KBM-7 (cell line): Measurements from ENCODE around the gene SIGMAR1.
A peak's percentile ranks its signal among the peaks of the same experiment; 100 is the strongest.

Experiments
- DNase-seq: peaks from one replicate; pipeline ENCODE4 v3.0.0-alpha.2; 2015
- in situ Hi-C: fragments of 300-500 bp; cut with MboI; formaldehyde crosslinking; loops from 2 replicates; pipeline ENCODE4 v1.14.3; 2020; ENCODE audit warnings: low sequenced_read_pairs, low pct_unique_long_range_greater_than_20kb, mixed read lengths

Gene SIGMAR1

DNA sequence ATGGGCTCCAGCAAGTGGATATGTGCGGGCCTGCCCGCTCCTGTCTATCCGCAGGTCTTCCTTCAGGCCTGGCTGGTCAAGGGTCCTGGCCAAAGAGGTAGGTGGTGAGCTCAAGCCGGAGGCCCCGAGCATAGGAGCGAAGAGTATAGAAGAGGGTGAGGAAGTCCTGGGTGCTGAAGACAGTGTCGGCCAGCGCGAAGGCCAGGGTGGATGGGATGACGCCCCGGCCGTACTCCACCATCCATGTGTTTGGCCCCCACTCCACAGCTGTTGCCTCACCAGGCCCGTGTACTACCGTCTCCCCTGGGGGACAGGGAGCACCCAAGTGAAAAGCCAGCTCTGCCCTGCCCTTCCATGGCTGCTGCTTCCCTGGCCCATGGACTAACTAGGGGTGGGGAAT is 2.0 kb downstream of the SIGMAR1 start:
- in situ Hi-C loops, result no loop called here
- no peak for DNase-seq

DNA sequence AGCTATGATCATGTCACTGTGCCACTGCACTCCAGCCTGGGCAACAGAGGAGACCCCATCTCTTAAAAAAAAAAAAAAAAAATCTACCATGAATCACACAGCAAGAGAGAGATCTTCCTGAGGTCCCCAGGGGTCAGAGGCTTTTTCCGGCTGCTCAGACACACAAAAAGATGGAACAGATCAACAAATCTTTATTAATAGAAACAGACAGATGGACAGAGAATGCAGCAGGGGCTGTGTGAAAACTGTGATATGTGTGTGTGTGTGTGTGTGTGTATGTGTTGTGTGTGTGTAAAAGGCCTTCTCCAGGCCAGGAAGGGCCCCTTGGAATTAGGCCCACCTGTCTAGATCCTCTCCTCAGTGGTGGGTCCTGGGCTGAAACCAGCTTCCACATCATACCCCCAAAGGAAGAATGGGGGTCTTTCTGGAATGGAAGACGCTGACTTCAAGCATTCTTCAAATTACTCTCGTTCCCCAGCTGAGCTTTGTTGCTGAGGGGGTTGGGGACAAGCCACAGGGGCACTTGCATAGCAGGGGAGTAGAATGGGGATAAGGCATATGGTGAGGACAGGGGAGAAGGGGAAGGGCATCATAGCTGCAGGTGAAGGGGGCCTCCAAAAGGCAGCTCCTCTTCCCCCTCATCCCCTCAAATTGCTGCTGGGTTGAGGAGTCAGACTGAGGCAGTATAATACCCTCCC is 2.9 kb downstream of the SIGMAR1 start:
- in situ Hi-C loops, result no loop called here
- DNase-seq, result no peak

DNA sequence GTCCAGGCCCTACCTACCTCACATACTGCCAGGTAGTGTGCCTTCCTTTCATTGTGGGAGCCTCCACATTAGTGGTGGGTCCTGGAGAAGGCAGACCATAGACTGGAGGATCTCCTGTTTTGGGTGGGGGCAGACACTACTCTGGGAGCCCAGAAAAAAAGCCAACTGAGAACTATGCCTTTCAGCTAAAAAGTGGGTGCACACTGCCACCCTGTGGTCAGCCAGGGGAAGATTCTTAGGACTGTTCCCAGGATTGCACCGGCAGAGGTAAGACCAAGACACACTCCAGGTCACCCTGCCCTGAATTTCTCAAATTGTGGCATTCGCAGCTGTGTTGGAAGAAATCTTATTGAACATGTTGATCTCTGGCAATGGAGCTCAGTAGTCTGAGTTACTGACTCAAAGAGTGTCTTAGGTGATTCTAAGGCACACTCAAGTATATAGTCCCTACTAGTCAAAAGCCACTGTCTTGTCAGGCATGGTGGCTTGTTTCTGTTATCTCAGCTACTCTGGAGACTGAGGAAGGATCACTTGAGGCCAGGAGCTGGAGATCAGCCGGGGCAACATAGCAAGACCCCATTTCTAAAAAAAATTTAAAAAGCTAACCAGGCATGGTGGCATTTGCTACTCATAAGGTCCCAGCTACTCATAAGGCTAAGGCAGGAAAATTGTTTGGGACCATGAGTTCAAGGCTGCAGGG is 3.6 kb downstream of the SIGMAR1 start:
- in situ Hi-C loops, result no loop called here
- DNase-seq, result peak; percentile 82

DNA sequence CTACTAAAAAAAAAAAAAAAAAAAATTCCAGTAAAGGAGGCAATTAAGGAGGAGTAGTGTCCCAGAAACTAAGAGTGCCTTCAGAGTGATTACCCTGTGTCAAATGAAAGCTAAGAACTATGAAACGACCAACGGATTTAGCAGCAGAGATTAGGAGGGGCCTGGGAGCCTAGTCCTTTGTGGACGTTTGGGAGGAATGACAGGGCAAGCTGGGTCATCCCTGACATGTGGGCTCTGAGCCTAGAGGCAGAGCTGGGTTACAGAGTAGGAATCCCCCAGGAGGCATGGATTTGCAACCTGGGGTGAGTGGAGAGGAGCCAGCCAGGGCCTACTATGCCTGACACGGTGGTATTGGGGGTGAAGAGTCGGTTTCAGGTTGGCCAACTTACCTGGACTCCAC is 4.4 kb downstream of the SIGMAR1 start:
- no peak for DNase-seq
- in situ Hi-C loops, result no loop called here

DNA sequence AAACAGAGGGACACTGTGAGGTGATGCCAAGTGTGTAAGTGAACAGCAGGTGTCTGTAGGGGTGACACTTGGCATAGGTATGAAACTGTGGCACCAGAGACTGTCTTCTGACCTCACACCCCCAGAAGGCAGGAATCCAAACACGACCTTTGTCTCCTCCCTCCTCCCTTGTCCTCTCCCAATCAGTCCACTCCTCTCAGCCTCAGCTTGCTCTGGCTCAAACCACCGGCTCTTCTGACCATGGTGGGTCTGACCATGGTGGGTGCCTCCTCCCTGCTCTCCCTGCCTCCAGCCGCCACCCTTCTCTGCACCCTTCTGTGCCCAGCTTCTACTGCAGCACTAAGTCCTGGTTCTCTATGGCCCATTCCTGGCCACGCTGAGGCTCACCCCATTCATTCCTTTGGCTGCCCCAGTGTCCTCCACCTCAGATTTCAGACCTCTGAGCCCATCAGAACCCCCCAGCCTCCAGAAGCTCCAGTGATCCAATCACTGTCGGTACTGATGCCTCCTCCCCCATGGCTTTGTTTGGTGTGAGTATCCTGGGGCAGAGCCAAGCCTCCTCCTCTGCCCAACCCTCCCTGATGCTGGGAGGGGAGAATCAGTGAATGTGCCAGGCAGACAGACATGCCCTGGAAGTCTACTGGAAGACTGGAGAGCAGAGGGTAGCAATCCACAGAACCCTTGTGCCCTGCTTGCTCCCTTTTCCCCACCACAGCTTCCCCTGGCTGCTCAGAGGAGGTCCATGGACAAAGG is 7.0 kb downstream of the SIGMAR1 start:
- in situ Hi-C loops, result no loop called here
- DNase-seq, result no peak

DNA sequence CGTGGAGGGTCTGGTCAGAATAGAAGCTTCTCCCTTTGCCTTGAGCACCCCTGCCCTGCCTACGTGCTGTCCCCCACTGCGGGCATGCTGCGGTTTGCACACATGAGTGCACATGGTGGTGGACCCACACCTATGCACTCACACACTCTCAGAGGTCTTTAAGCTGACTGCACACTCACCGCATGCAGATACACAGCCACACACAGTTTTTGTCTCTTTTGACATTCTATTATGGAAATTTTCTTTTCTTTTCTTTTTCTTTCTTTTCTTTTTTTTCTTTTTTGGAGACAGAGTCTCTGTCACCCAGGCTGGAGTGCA is 8.1 kb downstream of the SIGMAR1 start:
- DNase-seq, result no peak
- in situ Hi-C loops, result no loop called here

DNA sequence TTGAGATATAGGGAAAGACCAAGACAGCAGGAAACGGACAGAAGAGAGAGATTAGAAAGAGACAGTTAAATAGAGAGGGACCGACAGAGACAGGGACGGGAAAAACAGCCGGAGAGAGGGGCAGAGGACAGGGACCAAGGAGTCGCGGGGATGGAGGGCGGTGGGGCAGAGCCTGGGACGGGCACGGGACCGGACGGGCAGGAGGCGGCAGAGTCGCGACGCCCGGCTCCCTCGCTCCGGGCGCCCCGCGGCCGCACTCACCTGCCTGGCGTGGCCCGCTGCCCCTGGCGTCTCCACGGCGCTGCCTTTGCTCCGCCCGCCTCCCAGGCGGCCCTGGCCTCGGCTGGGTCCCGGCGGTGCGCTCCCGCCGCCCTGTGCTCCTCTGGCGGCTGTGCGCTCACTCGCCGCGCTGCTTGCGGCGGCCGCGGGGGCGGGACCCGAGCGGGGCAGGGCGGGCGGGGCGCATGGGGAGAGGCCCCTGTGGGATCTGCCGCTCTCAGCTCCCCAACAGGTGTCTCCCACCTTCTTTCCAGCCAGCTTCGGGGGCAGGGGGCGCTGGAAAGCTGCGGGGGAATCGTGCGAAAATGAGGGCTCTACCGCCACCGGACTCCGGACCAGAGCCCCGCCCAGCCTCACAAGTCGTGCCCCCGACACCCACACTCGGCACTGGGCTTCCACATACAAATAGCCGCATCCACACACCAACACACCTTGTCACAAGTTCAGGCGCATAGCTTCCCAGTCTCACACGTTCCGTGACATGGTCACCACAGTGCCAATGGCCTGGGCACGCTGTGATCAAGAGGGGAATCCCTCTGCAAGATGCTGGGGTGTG is 8.7 kb downstream of the SIGMAR1 start, which contains the start of gene ARID3C:
ARID3C (minus strand) TSS at position 411 of the 835 bp plus-strand sequence. CDS start 1,052 bp downstream, outside the sequence.
- in situ Hi-C loops, result no loop called here

DNA sequence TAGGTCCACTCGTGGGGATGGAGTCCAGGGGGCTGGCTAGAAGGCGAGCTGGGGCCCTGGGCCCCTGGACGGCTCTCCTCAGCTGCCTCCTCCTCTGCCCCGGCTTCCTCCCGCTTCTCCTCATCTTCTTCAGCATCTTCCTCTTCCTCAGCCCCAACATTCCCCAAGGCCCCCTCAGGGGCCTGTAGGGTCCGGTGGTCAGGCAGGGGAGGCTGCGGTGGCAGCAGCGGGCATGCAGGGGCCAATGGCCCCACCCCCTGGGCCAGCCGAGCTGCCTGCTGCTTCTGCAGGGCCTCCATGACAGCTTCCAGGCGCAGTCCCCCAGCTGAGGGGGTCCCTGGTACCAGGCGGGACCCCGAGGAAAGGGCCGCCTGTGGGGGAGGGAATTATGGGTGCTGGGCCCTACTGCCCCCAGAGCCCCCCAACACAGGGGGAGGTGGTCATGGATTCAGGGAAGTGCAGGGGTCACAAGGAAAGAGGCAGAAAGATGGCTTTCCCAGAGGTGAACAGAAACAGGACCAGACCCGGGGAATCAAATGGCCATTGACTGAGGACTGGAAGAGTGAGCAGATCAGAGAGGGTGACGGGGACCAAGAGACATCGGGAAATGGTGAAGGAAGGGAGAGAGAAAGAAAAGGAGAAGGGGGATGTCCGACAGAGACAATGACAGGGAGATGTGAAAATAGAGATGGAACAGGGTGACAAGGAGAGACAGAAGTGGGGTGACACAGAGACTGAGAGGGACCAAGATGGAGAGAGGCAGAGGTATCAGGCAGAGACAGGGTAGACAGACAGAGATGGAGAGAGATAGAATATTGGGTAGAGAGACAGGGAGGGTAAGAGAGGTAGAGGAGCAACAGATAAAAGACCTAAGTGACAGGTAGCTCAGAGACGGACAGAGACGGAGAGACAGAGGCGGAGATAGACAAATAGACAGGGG is 9.6 kb downstream of the SIGMAR1 start:
- in situ Hi-C loops, result no loop called here
- no peak for DNase-seq

More for the DNA sequence above, 8.7 kb downstream of the SIGMAR1 start, which contains the start of gene ARID3C:
- DNase-seq, result no peak

DNA sequence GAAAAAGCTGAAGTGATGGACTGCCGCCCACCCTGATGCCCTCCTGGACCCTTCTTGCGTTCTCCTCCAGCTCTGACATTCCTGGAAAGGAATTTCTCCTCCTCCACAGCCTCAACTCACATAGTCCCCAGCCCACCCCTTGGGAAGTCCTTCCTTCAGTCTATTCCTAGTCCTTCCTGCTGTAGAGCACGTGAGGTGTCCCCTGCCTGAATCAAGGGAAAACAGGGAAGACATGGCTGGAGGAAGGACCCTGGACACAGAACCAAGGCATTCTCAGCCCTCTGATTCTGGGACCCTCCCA is 12.5 kb downstream of the SIGMAR1 start:
- in situ Hi-C loops, result no loop called here

DNA sequence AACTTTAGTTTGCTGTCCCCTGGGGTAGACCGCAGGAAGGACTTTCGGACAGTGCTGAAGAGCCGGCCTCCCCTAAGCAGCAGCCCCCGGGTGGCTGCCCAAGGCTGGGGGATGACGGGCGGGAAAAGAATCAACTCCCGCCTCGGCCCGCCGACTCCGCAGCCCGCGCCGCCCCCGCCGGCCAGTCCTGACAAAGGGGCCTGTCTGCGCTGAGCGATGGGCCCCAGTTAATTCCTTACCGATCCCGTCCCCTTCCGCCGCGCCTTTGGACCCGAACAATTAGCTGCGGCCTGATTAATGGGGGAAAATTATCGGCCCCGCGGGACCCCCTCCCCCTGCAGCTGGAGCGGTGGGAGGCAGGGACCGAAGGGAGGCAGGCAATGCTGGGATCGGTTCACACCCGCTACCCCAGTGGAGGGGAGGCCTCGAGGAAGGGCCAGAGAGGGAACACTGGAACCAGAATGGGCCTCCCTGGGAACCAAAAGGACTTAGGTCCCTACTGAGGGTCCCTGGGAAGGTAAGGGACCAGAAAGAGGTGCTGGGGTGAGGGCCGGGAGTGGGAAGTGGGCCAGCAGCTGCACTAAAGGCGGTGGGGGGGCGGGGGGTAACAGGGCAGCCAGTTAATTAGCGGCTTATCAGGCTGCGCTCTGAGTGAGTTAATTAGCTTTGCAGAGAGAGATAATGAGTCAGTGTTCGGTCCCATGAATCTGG is 13.0 kb downstream of the SIGMAR1 start:
- in situ Hi-C loops, result no loop called here

More for the DNA sequence above, 12.5 kb downstream of the SIGMAR1 start:
- no peak for DNase-seq

DNA sequence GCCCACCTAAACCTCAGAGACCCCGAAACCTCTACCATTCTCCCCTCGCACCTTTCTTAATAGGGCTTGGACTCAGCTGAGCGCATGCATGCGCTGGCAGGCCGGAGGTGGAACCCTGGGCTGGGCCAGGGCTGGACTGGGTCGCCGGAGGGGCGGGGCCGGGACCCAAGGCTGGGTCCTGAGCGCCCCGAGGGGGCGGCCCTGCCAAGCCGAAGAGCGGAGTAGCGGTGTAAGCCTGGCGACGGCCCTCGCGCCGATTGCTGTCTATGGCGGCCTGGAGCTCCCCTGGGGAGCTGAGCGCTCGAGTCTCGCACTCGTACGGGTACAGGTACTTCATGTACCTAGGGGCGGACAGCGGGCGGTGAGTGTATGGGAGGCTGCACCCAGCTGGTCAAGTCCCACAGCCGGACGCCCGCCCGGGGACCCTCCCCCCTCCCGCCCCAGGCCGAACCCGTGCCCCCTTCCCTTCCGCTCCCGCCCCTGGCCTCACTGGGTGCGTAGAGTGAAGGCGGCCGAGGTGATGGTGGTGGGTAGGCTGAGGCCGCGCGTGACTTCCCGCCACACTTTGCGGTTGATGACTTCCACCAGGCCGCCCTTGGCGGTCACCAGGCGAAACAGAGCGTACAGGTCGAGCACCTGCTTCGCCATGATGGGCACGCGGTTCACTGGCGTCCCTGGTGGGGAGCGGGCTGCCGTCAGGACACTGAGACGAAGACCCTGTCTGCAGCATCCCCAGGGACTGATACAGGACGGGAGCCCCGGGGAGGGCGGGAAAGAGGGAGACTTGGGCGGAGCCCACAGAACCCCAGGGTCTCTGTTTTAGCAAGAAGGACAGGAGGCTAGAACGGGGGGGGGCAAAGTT is 14.0 kb downstream of the SIGMAR1 start:
- in situ Hi-C loops, result no loop called here
- no peak for DNase-seq

More for the DNA sequence above, 13.0 kb downstream of the SIGMAR1 start:
- DNase-seq, result no peak

DNA sequence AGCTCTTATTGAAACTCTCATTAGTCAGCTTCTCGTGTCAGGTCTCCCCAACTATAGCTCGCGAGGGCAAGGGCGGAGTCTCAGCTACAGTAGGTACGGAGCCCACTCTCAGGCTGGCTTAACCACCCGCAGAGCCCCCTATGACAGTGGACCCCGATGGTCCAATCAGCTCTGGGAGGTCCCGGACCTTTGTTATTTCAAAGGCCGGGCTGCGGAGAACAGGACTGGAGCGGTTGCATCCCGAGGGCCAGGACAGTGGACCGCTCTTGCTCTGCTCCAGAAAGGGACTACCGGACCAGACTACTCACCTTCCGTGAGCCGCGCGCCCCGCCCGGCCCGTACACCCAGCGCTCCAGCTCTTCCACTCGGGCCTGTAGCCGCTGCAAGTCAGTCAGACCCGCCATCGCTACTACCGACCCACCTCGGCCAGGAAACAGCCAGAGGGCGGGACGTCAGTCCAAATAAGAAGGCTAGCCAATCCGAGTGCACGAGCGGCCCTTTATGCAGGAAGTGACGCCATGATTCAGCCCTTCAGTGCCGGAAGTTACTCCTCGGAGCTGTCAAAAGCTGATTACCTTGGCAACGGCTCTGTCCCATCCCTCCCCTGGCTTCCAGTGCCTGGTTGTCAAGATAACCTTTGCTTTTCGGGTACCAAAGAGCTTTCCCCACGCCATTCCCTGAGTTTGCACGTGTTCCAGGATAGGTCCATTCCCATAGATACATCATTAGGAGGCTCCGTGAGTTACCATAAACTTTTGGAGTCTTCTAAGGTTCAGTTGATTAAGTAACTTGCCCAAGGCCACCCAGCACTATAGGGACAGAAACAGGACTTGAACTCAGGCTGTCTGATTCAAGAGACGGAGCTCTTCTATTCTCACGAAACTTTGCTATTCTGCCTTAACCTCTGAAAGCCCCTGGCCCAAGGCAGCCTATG is 17.3 kb downstream of the SIGMAR1 start, which contains the start of gene DCTN3:
DCTN3 (minus strand) TSS at position 435 of the 934 bp plus-strand sequence; CDS start at position 404, 31 bp downstream.
- peak; percentile 93 for DNase-seq
- in situ Hi-C loops, result no loop called here

DNA sequence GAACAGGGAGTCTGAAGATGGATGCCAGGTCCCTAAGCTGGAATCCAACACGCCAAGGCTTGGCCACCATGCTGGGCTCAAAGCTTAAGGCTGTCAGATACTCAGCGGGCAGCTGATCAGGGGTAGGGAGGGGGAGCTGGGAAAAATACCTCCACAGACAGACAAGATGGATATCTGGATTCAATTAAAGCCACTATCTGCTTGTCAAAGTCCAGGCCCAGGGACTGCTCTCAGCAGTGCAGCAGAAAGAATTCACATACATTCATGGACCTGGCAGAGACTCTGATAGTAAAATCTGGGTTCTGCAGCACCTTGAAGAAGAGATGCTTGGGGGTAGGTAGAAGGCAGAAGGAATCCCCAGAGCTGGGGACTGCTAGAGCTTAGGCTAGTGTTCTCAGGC is 22.5 kb downstream of the SIGMAR1 start:
- in situ Hi-C loops, result no loop called here
- DNase-seq, result no peak

DNA sequence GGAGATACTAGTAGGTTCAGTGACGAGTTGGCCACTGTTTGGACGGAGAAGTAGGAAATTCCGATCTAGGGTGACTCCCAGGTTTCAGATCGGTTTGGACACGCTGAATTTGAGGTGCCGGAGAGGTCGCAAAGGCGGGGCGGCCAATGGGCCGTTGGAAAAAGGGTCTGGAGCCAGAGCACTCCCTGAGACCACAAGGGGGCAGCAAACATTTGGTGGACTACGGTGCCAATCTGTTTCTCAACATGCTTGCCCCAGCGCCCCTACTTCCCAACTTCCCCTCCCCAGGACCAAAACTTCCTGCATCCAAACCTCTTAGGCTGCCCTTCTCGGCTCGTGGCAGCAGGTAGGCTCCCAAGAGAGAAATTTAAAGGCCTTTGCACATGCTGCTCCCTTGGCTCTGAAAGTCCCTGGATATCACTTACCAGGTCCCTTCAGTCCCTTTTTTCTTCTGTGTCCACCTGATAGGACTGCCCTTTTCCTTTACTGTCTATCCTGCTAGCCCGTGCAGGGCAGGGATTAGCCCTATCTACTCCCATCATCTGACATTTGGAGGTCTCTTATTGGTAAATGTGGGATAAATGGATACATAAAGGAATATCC is 24.7 kb downstream of the SIGMAR1 start:
- peak; percentile 82 for DNase-seq
- in situ Hi-C loops, result no loop called here
